NCI-H2171 treated with DMSO at 0.1 percent for 48 hours (cell line): ENCODE data around the gene LBR.

Experiments
- DNase-seq: peaks from one replicate; lab custom pipeline; 2025; lab: John Stamatoyannopoulos, UW

LBR gene

GRCh38 chr1:225373155-225373554 is 54.7 kb downstream of the LBR start:
- no peak for DNase-seq

GRCh38 chr1:225371366-225372010 is 56.4 kb downstream of the LBR start:
- no peak for DNase-seq

GRCh38 chr1:225368036-225368552 is 59.7 kb downstream of the LBR start:
- DNase-seq: no peak

- no peak for DNase-seq
Observed at GRCh38 chr1:225366552-225366951, 61.3 kb downstream of the LBR start.

GRCh38 chr1:225366018-225366417 is 61.8 kb downstream of the LBR start:
- DNase-seq: no peak

- no peak for DNase-seq
Observed at GRCh38 chr1:225364439-225364838, 63.4 kb downstream of the LBR start.

- DNase-seq: no peak
Observed at GRCh38 chr1:225362805-225363204, 65.0 kb downstream of the LBR start.

- DNase-seq: no peak
Observed at GRCh38 chr1:225361176-225361575, 66.7 kb downstream of the LBR start.

GRCh38 chr1:225360119-225360518 is 67.7 kb downstream of the LBR start:
- no peak for DNase-seq

GRCh38 chr1:225355863-225356262 is 72.0 kb downstream of the LBR start:
- no peak for DNase-seq

GRCh38 chr1:225354906-225355305 is 72.9 kb downstream of the LBR start:
- DNase-seq: no peak
